ENCODE measurements around the gene CDADC1.

GRCh38 chr13:49304356-49304755 is 56.6 kb downstream of the CDADC1 start:
- no peak for TF ChIP-seq CTCF (IDR thresholded peaks at IDR 0.05; ENCODE audit: low read depth, low read length, poor library complexity, severe bottlenecking)
- no peak for TF ChIP-seq EZH2phosphoT487 (IDR thresholded peaks at IDR 0.05; ENCODE audit: borderline replicate concordance, low read length)

Data from DOHH2 (cell line).